ENCODE results near the gene SRRT. TPM values are rescaled to one million over a fixed set of nuclear protein-coding genes. Genes with fewer than 3 reads are reported as not detected.
"Not testable (repeated sequence)": the region's sequence is repeated elsewhere in the genome, so short reads cannot be mapped to it uniquely, and the experiment has no call there.

SRRT gene
- total RNA-seq, 1 donor from 2014 or later: 53.9 TPM

- DNase-seq (ENCODE audit: low spot score): no peak
- ATAC-seq: no peak
These were observed 18.5 kb downstream of the SRRT start for GRCh38 chr7:100893318-100893895.

DNA sequence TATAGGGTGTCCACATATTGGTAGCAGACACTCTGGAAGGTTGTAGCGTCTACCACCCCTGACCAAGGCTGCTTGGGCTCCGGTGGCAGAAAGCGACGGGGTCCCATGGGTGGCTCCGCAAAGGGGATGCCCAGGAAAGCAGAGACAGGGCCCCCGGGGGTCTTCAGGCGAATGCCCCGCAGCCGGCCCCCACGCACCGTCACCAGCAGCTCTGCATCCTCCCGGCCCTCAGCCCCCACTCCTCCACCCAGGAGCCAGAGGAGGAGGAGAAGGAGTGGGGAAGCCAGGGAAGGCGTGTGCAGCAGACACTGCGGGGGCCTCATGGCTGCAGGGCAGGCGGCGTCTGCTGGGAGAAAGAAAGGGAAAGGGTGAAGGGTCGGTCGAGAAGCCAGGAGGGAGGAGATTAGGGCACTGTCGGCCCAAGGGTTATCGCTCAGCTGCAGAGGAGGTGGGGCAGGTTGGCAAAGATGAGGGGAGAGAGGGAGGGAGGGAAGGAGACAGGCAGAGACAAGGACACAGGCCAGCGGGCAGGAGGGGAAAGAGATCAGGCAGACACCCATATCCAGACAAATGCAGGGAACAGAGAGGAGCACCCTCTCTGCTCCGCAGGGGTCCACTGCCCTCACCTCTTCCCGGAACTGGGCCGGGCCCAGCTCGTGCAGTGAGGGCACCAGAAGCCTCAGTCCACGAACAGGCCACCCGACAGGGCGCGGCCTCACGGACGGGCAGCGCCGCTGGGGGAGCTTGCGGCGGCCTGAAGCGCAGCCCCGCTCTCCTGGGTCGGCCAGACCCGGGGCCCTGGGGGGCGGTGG is 19.2 kb downstream of the SRRT start:
- ATAC-seq (no peak), DNase-seq (ENCODE audit: low spot score) (no peak)

- ATAC-seq: peak; percentile 34
- no peak for DNase-seq (ENCODE audit: low spot score)
These were observed 20.2 kb downstream of the SRRT start for GRCh38 chr7:100894860-100895700.

DNA sequence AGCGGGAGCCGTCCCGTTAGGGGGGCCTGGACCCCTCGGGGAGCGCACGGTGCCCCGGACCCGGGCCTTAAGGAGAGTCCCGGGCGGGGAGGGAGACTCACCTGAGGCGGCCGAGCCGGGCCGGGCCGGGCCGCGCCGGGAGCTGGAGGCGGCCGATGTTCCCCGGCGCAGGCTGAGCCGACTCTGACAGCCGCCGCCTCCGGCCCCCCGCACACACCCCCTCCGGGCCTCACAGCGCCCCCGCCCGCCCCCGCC is 20.7 kb downstream of the SRRT start, which contains the start of gene ACHE:
TSS of gene ACHE (minus strand) at position 188 of the 255 bp plus-strand sequence. CDS start 1,656 bp downstream, outside the sequence.
- ATAC-seq (peak; percentile 35), DNase-seq (ENCODE audit: low spot score) (no peak)

DNA sequence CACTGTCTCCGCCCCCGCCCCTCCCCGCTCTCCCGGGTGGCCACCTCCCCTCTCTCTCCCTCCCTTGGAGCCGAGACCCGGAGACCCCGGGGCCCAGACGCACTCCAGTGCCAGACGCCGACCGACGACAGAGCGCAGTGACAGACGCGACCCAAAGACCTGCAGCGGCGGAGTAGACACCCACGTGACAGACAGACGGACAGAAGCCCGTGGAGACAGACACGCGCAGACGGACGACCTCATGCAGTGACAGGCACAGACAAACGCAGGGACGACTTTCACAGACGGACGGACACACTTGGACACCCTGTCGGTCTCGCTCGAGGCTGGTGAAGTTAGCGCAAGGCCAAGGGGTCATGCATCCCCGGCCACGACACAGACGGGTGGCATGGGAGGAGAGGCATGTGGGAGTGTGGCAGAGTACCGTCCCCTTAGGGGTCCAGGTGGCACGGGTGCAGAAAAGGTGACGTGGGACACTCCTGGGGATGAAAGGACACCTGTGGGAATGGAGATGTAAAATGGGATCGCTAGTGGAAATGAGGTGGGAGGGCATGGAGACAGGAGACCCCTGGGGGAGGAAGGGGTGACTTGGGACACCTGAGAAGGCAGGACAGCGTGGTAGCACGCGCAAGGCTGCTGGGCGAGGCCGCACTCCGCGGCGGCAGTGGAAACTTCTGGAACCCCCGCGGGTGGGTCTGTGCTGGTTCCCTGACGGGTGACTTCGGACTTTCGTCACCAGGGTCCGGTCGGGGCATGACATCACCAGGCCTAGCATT is 21.2 kb downstream of the SRRT start:
- peak; percentile 37 for ATAC-seq
- peak; percentile 77 for DNase-seq (ENCODE audit: low spot score)

DNA sequence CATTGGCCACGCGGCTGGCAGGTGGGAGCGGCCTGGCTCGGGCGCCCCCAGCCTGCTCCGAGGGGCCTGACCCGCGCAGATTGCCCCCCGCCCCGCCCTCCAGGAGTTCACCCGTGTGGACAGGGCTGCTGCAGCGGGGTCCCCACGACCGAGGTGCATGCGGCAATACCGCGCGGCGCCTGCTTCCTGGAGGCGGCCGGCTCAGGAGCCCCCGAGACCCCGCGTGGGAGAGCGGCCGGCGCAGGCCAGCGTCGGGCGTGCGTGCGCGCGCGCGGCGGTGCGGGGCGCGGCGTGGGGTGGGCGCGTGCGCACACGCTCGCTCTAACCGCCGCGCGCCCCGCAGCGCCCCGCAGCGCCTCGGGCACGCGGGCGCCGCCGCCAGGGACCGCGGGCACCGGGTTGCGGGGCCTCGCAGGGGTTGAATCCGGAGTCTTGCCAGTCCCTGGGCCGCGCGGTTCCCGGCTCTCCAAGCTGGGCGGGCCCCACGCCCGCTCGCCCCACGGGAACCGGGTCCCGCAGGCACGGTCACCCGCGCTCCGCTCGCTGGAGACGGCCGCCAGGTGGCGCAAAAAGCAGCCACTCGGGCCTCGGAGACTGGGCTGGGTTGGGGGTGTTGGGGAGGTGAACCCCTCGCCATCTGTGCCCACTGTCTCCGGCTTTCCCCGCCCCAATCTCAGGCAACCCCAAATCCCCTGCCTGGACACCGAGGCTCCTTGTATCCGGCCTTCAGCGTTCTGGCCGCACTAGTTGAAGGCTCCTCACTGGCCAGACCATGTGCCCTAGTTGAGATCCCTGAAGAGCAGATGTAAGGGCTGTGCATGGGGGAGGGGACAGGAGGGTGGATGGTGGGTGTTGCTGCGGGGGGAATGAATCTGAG is 22.1 kb downstream of the SRRT start:
- peak; percentile 54 for ATAC-seq
- DNase-seq (ENCODE audit: low spot score): no peak

DNA sequence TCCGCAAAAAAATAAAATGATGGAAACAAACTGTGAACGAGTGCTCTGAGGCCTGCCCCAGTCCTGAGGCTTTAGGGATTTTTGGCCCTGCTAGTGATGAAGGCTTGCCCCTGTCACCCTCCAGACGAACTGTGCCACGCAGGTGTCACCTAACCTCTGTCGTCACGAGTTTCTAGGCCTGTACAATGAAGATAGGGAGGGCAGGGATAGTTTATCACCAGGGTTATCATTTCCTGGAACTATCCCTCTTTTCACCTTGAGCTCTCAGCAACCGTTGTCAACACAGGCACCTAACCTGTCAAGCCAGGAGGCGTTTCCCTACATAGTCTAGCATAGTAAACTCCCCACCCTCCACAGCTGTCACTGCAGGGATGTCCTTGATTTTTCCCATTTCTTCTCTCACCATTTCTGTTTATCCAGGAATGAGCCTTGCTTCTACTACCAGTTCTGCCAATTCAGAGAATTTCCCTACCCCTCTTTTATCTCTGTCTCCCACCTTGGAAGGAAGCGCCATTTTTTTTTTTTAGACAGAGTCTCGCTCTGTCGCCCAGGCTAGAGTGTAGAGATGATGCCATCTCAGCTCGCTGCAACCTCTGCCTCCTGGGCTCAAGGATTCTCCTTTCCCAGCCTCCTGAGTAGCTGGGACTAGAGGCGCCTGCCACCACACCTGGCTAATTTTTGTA is 23.0 kb downstream of the SRRT start:
- DNase-seq (ENCODE audit: low spot score): no peak
- no peak for ATAC-seq

DNA sequence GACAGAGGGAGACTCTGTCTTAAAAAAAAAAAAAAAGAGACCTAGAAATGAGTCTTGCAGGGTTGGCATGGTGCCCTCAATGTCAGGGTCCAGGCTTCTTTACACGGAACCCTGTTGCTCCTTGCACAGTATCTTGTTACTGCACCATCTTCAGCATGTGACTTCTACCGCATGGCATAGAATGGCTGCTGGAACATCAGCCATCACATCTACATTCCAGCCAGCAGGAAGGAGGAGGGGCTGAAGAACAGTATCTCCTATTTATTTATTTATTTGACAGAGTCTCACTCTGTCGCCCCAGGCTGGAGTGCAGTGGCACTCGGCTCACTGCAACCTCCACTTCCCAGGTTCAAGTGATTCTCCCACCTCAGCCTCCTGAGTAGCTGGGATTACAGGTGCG is 24.5 kb downstream of the SRRT start:
- DNase-seq (ENCODE audit: low spot score): no peak
- no peak for ATAC-seq

DNA sequence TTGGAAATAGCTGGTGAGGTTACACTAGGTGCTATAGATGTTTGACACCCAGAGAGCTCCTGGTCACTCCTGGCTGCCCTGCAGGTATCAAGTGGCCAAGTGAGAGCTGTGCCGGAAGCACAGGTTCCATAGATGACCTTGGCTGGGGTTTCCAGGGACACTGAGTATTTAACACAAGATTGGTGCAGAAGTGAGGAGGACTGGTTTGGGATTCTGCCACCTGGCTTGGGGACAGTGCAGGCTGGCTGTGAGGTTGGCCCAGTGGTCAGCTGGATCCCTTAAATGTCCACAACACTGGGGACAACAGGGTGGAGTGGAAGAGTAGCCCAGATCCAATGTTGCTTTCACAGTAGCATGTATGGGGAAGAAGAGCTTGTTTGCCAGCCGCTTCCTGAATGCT is 26.1 kb downstream of the SRRT start:
- ATAC-seq (peak; percentile 80), DNase-seq (ENCODE audit: low spot score) (peak; percentile 93)

DNA sequence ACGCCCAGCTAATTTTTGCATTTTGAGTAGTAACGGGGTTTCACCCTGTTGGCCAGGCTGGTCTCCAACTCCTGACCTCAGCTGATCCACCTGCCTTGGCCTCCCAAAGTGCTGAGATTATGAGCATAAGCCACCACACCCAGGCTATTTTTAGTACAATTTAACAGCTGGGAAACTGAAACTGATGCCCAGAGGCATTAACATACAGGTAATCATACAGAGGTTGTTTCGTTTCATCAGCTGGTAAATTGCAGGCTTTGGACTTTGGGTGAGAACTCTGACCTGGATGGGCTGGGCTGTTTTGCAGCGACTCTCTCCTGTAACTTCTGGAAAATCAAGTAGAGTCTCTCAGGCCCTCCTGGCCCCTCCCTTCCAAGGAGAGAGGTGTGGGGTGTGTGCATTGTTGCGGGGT is 27.0 kb downstream of the SRRT start:
- ATAC-seq: peak; percentile 68
- DNase-seq (ENCODE audit: low spot score): peak; percentile 68

- ATAC-seq (no peak), DNase-seq (ENCODE audit: low spot score) (no peak)
These were observed 27.7 kb downstream of the SRRT start for GRCh38 chr7:100902638-100903037.

DNA sequence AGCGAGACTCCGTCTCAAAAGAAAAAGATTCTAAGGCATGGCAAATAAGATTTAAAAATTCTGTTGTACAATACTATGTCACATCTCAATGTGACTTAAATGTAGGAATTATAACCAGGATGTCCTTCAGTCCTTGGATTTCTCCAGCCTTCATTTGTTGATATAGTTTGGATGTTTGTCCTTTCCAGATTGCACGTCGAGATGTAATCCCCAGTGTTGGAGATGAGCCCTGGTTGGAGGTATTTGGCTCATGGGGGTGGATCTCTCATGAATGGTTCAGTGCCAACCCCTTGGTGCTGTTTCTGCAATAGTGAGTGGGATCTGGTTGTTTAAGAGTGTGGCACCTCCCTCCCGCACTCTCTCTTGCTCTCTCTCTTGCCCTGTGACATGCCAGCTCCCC is 33.6 kb downstream of the SRRT start:
- DNase-seq (ENCODE audit: low spot score) (no peak), ATAC-seq (no peak)

DNA sequence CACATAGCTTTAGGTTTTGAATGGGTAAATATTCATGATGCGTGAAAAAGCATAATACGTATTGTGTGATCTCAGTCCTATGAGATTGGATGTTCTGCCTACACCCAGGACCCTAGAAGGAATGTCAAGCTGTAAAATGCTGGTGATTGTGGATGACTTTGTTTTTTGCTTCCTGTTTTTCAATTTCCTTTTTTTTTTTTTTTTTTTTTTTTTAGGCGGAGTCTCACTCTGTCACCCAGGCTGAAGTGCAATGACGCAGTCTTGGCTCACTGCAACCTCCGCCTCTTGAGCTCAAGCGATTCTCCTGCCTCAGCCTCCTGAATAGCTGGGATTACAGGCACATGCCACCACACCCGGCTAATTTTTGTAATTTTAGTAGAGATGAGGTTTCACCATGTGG is 35.5 kb downstream of the SRRT start:
- DNase-seq (ENCODE audit: low spot score); ATAC-seq: not testable (repeated sequence)

- DNase-seq (ENCODE audit: low spot score) (no peak), ATAC-seq (no peak)
These were observed 36.6 kb downstream of the SRRT start for GRCh38 chr7:100911484-100911883.

DNA sequence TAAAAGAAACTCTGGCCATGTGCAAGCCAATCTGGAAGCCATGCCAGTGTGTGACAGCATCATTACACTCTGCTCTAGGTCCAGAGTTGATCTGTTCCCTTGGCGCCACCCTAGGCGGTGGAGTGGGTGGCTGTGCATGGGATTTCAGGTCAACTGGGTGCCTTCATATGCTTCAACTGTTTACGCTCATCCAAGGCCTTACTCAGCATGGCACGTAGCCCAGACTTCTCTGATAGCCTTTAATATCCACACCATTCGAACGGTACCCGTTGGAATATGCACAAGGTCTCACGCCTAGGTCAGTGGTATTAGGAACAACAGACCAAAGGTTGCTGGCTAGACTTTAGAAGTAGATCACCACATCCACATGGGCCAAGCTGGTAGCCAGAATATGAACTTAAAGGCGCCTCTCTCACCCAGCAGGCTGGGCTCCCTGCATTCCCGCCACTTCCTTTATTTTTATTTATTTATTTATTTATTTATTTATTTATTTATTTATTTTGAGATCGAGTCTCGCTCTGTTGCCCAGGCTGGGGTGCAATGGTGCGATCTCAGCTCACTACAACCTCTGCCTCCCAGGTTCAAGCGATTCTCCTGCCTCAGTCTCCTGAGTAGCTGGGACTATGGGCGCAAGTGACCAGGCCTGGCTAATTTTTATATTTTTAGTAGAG is 39.4 kb downstream of the SRRT start:
- DNase-seq (ENCODE audit: low spot score) (peak; percentile 98), ATAC-seq (peak; percentile 92)

GRCh38 chr7:100914879-100915447 is 40.1 kb downstream of the SRRT start:
- no peak for ATAC-seq
- no peak for DNase-seq (ENCODE audit: low spot score)

DNA sequence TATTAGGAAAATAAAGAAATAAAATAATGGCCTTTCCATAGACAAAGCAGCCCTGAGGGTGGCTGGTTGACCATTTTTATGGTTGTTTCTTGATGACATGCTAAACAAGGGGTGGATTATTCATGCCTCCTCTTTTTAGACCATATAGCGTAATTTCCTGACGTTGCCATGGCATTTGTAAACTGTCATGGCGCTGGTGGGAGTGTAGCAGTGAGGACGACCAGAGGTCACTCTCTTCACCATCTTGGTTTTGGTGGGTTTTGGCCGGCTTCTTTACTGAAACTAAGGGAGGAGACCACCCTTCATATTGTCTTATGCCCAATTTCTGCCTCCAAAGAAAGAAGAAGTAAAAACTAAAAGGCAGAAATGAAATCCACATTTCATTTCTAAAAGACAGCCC is 44.4 kb downstream of the SRRT start:
- not testable (repeated sequence) for DNase-seq (ENCODE audit: low spot score); ATAC-seq

- not testable (repeated sequence) for ATAC-seq
These were observed 45.0 kb downstream of the SRRT start for GRCh38 chr7:100919779-100920437.

More at GRCh38 chr7:100919779-100920437, 45.0 kb downstream of the SRRT start:
- not testable (repeated sequence) for DNase-seq (ENCODE audit: low spot score)

Measured in left lobe of liver (tissue), 2 donors.